Measurements from ENCODE around the gene SERINC2.

DNA sequence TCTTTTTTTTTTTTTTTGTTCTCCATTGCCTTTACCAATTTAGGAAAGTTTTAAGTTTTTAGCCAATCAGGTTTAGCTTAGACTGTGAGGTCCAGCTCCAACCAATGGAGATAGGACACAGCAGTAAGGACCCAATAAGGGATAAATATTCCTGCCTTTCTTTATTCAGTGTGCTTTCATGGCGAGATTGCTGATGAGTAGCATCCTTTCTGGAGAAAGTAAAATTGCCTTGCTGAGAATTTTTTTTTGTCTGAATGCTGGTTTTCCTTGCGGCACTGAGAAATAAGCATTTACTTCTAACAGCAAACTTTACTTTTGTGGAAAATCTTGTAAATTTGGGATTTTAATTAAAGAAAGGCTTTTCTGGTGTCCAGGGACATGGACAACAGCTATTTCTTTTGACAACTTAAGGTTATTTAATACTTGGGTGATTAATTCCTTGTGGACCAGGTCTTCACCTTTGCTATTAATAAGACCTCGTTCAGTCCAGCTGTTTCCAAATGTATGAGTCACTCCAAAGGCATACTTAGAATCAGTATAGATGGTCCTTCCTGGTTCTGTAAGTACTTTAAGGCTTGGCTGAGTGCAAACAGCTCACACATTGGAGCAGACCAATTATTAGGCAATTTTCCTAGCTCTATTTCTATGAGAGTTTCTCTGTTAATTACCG lies 54.1 kb downstream of the SERINC2 start:
- TF ChIP-seq CREB1 (IDR thresholded peaks at IDR 0.05; ENCODE audit: low read depth) (no peak), RAD21 (IDR thresholded peaks at IDR 0.05; ENCODE audit: low read depth) (no peak), YY1 (IDR thresholded peaks at IDR 0.05; ENCODE audit: low read depth) (no peak), TEAD4 (IDR thresholded peaks at IDR 0.05) (no peak), CEBPB (IDR thresholded peaks at IDR 0.05) (no peak)

All from Ishikawa (cell line).